Mesenteric fat pad (tissue), 1 donor: ENCODE data around the gene TAS2R42. TPM values are rescaled to one million over a fixed set of nuclear protein-coding genes. Genes with fewer than 3 reads are reported as not detected.

ENCODE experiments used
- DNase-seq: peaks from one replicate; pipeline ENCODE4 v3.0.0-alpha.2; 2020; ENCODE audit warnings: low spot score
- total RNA-seq: library from RNA; stranded (reverse); fragmentation: NEBNext Ultra II Directional; extraction: Animal tissue kit (Norgen Biotek cat#: 25700); gene quantifications from one replicate; pipeline ENCODE4 v1.2.1, GENCODE V29; 2021
- donor health status: DM: yes; HTN: yes; CAD: no.

TAS2R42 gene
- total RNA-seq, 1 donor from 2014 or later, result not detected

DNA sequence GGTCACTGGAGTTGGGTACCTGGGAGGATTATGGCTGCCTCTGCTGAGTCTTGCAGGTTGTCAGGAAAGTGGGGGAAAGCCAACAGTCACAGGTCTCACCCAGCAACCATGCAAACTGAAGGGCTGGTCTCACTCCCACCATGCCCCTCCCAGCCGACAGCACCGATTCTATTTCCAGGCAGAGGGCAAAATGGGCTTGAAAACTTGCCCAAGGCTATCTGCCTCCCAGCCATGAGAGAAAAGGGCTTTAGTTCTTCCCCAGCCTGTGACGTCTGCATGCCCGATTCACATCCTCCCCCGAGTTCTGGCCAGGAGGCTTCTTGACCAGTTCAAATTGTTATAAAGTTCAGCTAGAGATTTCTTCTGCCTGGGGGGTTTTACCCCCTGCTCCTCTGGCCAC lies 42.4 kb downstream of the TAS2R42 start:
- no peak for DNase-seq

DNA sequence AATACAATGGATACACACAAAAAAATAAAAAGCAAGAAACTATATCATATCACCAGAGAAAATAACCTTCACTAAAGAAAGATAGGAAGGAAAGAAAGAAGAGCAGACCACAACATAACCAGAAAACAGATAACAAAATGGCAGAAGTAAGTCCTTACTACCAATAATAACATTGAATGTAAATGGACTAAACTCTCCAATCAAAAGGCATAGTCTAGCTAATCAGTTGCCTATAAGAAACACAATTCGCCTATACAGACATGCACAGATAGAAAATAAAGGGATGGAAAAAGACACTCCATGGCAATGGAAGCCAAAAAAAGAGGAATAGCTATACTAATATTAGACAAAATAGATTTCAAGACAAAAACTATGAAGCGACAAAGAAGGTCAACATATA lies 43.4 kb downstream of the TAS2R42 start:
- DNase-seq, result no peak

DNA sequence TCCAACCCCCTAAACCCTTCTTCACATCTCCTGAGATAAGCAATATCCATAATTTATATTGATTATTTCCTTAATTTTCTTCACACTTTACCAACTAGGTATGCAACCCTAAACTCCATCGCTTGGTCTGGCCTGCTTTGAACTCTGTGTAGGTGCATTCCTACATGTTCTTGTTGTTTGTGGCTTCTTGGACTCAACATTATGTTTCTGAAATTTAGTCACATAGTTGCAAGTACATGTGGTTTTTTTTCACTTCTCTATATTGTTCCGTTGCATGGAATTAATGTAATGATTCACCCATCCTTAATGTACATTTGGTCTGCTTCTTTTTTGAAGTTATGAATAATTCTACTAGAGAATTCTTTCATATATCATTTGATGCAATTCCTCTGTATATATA lies 50.7 kb downstream of the TAS2R42 start:
- no peak for DNase-seq

Other genes with a start within 250 kb of the TAS2R42 start
- 2.4 TPM for gene TAS2R14, start 247.7 kb downstream of the TAS2R42 start, total RNA-seq
- gene TAS2R50, start 200.0 kb downstream of the TAS2R42 start, total RNA-seq, result 2.0 TPM
- 1.5 TPM for gene TAS2R20, start 188.6 kb downstream of the TAS2R42 start, total RNA-seq
- 2.8 TPM for gene TAS2R19, start 164.3 kb downstream of the TAS2R42 start, total RNA-seq
- gene TAS2R31, start 155.5 kb downstream of the TAS2R42 start, total RNA-seq, result 3.7 TPM
- gene TAS2R46, start 124.6 kb downstream of the TAS2R42 start, total RNA-seq, result 1.8 TPM
- gene TAS2R43, start 94.6 kb downstream of the TAS2R42 start, total RNA-seq, result not detected
- gene TAS2R30, start 52.3 kb downstream of the TAS2R42 start, total RNA-seq, result 4.1 TPM
- 8.6 TPM for gene SMIM10L1, start 15.7 kb downstream of the TAS2R42 start, total RNA-seq
- not detected for gene PRB3, start 82.8 kb upstream of the TAS2R42 start, total RNA-seq
- not detected for gene PRB4, start 123.5 kb upstream of the TAS2R42 start, total RNA-seq
- not detected for gene PRB2, start 208.6 kb upstream of the TAS2R42 start, total RNA-seq